Right renal cortex interstitium (tissue), 3 donors: ENCODE measurements around the gene TMC4. TPM values are rescaled to one million over a fixed set of nuclear protein-coding genes. Genes with fewer than 3 reads are reported as not detected.
A peak's percentile ranks its signal among the peaks of the same experiment; 100 is the strongest.

ENCODE experiments used
- DNase-seq, 3 donors: peaks; one replicate each; pipeline ENCODE4 v3.0.0-alpha.2; 2013; ENCODE audit warnings: low read depth in 3 of 3, low spot score in 2 of 3
- polyA plus RNA-seq, 3 donors: library from polyadenylated mRNA; unstranded; fragments of 120-200 nt; gene quantifications; one replicate each; pipeline ENCODE4 v1.2.1, GENCODE V29; 2013; ENCODE audit not compliant: insufficient read length in 3 of 3

The TMC4 gene
- polyA plus RNA-seq, 3 donors, result 23.0 to 33.2 (median 25.3) TPM

DNA sequence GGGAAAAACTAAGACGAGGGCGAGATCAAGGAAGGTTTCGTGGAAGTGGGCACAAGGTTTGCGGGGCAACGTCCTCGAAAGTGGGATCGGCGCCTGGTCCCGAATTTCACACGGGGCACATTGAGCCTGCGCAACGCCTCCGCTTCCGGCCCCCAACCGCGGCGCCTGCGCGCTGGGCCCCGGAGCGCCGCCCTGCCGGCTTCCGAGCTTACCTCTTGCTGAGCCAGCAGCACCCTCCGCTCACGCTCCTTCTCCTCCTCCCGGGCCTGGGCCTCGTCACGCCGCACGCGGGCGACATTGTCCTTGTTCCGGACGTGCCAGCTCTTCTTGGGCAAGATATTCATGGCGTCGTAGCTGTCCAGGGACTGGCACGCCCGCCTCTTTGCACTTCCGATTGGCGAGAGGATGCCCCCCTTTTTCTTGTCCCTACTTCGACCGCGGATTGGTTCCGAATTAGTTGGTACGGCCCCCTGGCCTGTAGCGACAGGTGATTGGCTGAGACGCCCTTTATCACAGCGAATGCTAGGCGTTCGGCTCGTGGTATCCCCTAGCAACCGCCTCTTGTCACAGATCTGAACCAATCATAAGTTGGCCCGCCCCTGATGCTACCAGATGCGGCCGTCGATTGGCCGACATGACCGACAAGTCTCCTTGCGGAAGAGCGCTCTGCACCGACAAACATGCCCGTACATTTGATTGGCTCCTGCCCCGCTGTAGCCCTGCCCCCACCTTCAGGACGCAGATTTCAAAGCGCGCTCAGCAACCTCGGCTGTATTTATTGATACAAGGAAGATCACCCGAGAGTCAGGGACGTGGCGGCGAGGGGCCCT, 13.4 kb downstream of the TMC4 start, which contains the start of gene LENG1:
Gene LENG1 (minus strand): TSS at position 370 of the 830 bp plus-strand sequence. CDS start 26 bp downstream, at position 344.
- peak; percentile 99 to 100 (median 99) for DNase-seq

DNA sequence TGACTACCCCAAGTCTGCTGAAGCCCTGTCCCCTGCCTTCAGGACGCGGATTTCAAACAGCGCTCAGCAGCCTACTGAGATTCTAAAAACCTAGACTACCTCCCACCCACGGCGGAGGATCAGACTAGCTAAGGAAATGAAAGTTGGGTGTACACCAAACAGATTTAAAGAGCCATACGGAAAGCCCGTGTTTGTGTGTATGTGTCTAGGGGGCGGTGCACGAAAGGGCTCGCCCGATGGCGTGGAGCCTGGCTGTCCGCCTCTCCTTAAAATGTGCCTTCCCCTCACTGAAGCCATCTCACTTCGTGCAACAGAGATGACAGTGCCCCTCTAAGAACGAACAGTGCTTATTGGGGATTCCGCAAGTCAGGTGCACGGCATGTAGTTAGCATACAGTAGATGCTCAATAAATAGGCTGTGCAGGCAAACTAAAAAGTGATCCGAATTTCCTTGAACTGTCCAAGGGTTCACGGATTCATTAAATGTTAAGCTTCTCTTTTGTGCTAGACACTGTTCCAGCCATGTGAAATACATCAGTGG, 14.1 kb downstream of the TMC4 start:
- DNase-seq, result no peak

DNA sequence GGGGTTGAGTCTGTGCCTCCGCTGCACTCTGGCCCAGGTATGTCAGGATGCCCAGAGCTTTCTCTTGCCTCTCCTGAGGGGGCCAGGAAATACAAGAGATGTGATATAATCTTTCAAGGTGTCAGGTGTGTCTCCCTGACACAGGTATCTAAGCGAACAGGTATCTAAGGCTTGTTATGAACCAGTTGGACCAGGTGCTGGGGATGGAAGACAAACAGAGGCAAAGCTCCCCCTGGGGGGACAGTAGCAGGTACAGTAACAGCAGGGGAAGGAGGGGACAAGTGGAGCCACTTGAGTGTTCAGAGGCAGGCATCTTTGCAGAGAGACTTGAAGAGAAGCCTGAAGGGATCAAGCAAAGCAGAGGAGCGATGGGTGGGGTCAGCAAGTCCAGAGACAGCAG, 16.0 kb downstream of the TMC4 start:
- no peak for DNase-seq

DNA sequence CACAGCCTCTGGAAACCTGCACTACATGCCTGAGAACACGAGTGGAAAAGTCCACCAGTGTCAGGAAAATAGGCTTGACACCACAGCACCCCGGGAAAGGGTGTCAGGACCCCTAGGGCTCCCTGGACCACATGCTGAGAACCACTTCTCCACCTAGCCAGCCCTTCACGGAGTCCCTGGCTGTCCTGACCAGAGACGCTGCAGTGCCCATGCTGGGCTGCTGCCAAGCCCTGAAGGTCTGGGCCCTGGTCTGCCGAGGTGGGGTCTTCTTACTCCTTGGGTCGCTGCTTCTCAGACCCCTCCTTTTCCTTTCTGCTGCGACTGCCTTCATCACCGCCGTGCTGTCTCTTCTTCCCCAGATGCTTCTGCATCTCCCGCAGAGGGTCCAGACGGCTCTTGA, 16.5 kb downstream of the TMC4 start:
- no peak for DNase-seq

DNA sequence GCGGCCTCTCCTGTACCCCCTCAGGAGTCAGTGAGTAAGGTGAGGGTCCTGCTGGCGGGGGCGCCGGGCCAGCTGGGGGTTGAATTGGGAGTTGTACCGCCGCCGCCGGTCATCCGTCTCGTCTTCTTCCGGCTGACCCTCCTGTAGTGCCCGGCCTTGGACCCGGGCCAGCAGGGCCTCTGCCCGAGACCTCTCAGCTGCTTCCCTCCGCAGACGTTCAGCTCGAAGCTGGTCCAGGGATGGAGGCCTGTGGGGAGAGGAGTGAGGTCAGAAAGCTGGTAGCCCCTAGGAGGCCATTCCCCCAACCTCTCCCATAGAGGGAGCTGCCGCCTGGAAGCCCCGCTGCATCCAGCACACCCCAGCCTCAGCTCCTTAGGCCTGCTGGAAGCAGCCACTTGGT, 17.3 kb downstream of the TMC4 start:
- DNase-seq, result no peak

DNA sequence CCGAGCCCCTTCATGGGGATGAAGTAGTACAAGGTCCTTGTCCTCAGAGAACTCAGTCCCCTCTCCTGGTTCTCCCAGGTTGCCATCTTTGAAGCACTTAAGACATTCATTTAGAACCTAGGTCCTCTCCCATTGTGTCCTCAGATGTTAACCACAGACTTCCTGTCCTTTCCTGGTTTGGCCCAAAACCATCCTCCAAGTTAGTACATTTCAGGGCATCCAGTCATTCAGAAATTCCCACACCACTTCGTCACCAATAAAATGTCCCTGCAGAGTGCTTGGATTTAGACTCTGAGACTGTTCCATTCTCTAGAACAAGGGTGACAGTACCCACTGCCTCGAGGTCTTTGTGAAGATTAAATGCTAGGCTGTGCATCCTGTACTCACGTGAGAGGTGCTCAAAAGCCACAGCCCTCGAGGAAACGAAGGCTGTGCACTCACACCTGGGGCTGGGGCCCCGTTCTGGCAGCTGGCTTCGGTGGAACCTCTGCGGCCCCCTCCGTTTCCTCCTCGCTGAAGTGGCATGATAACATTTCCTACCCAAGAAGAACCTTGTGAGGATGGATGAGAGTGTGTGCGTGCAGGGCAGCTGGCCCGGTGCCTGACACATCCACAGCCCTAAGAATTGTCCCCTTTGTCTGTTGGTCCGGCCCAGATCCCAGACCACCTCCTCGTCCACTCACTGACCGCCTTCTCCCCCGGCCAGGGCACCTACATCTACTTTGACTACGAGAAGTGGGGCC, 18.2 kb downstream of the TMC4 start:
- no peak for DNase-seq

DNA sequence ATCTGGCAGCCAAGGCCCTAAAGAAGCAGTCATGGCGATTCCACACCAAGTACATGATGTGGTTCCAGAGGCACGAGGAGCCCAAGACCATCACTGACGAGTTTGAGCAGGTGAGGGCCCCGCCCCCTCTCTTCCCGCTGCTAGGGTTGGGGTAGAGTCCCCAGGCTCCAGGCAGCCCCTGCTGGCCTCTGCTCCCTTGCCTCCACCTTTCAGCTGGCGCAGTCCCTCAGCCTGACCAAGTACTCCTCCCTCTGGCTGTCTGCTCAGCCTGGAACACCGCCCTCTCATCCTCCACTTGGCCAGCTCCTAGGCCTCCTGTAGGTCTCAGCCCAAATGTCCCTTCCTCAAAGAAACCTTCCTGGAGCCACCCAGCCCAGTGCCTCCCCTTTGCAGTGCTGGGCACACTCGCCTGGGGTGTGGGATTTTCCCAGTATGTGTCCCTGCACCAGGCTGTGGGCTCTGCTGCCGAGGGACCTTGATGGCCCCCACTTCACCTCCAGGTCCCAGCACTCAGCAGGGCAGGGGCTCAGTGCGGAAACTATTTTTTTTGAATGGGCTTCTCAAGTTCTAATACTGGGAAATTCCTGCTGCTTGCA, 19.1 kb downstream of the TMC4 start:
- no peak for DNase-seq

DNA sequence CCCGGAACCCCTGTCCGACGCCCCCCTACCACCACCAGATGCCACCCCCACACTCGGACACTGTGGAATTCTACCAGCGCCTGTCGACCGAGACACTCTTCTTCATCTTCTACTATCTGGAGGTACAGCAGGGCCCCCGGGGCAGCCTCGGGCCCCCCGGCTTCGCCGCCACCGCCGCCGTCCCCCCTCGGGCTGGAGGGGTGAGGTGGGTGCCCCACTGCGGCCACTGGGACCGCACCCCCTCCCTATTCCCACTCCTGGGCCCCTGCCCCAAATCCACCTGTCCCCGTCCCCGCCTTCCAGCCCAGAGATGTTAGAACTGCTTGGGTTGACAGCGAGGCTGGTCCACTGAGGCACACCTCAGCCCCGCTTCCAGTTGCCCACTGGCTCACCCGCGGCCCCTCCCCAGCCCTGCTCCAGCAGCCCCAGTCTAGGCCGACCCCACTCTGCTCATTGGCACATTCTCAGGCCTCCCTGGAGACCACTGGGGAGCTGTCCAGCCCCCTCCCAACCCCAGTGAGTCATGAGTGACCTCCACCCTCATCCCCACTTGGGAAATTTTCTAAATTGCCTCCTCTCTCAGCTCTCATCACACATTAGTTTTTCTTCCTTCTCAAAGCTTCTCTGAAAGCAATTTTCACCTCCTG, 20.0 kb downstream of the TMC4 start:
- DNase-seq, result no peak

DNA sequence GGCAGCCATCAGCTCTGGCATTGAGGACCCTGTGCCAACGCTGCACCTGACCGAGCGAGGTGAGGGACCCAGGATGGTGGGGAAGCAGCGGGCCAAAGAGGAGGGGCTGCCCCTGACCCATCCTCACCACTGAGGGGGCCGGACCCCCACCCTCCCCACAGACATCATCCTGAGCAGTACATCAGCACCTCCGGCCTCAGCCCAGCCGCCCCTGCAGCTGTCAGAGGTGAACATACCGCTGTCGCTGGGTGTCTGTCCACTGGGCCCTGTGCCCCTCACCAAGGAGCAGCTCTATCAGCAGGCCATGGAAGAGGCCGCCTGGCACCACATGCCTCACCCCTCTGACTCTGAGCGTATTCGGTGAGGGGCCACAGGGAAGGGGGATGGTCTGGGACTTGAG, 20.7 kb downstream of the TMC4 start:
- no peak for DNase-seq

DNA sequence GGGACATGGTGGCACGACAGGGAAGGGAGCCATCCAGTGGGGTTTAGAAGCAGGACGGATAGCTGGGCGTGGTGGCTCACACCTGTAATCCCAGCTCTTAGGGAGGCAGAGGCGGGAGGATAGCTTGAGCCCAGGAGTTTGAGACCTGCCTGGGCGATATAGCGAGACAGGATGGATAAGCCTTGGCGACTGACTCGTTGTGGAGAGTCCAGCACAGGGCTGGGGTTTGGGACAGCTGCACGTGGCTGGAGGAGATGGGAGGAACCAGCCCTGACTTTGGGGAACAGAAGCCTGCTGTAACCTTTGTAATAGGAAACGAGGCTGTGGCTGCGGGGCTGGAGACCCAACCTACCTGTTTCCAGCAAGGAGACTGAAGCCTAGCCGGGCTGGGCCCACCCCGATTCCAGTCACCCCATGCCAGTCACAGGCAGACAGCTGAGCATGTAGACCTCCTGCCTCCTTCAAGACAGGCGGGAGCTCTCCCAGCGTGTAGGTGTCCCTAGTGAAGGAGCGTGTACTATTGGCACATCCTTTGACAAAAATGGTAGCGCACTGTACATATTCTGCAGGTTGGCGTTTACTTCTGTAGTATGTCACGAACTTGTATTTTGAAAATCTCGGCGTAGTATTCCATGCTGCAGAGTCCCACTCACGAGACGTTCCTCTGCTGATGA, 21.5 kb downstream of the TMC4 start:
- DNase-seq, result no peak

DNA sequence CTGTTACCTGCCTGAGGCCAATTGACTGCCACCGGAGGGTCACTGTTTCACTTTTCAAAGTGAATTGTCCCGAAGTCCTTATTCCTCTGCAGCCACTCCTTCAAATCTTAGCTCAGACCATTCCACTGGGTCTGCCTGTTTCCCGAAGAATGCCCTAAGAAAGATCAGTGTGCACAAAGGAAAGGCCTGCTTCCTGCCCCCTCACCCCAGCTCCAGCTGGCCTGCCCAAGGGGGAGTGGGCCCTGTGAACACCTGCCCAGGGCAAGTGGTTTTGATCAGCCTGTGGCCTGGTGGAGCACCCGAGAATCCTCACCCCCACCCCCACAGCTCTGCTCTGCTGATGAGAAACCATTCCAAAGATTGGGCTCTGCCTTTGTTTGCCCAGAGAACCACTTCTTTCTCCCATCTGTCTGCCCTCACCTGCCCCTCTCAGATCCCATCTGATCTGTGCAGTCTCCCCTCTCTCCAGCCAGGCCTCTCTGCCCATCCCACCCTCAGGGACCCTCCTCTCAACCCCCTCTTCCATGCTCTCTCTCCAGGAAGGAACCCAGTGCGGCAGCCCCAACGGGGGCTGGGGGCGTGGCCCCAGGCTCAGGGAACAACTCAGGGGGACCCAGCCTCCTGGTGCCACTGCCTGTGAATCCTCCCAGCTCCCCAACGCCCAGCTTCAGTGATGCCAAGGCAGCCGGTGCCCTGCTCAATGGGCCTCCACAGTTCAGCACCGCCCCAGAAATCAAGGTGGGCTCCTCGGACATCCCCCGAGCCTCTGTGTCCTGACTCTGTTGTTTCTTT, 23.7 kb downstream of the TMC4 start:
- no peak for DNase-seq

DNA sequence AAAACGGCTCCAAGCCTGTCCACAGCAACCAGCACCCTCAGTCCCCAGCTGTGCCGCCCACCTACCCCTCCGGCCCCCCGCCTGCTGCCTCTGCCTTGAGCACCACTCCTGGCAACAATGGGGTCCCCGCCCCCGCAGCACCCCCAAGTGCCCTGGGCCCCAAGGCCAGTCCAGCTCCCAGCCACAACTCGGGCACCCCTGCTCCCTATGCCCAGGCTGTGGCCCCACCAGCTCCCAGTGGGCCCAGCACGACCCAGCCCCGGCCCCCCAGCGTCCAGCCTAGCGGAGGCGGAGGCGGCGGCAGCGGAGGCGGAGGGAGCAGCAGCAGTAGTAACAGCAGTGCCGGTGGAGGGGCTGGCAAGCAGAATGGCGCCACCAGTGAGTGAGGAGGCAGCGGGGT, 24.8 kb downstream of the TMC4 start:
- no peak for DNase-seq

DNA sequence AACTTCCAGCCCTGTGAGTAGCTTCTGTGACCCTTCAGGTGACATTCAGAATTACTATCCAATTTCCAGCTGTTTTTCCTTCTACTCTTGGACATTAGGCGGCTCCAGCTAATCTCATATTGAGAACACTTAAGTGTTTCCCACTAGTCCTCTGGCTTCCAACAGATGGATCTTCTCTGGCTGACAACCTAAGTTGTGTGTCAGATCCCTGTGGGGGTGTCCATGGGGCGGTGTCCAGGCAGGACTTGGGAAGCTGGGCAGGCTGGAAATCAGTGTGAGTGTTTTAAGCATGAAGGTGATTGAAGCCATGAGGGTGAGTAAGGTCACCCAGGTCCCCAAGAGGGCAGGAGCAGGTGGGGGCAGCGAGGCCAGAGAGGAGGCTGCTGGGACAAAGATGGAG, 25.3 kb downstream of the TMC4 start:
- peak in 1 of 3 donors; percentile 51 for DNase-seq

DNA sequence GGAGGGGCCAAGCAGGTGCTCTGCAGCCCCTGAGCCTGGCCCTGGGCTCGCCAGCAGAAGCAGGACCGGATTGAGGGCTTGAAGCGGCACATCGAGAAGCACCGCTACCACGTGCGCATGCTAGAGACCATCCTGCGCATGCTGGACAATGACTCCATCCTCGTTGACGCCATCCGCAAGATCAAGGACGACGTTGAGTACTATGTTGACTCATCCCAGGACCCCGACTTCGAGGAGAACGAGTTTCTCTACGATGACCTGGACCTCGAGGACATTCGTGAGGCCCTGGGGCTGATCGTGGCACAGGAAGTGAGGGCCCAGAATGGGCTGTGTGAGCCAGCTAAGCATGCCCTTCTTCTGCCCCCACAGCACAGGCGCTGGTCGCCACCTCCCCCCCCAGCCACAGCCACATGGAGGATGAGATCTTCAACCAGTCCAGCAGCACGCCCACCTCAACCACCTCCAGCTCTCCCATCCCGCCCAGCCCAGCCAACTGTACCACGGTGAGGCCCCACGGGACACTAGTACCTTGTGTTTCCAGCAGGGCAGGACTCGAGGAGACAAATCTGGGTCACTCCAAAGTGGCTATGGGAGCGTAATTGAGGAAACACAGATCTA, 27.3 kb downstream of the TMC4 start:
- no peak for DNase-seq

DNA sequence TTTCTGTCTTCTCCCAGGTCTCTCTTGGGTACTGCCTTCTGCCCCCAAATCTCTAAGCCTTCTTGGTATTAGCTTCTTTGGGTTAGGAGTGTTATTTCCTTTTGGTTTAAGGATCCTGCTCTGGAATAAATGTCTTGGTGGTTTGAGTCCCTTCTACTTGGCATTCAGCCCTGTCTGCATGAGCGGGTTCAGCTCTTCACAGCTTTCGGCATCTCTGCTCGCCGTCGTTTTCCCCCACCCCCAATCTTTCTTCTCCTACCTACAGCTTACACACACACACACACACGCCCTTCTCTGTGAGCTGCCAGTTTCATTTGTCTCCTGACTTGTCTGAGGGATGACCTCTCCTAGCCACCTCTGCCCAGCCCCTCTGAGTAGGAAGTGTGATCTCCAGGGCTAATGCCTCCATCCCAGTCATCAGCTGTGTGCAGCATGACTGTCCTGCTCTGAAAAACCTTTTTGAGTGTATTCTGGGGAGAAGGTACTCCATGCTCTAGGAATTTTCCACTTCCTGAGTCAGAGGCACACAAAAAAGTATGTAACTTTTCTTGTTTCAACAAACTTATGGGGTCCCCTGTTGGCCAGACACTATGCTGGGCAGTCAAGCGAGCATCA, 30.7 kb downstream of the TMC4 start:
- no peak for DNase-seq

DNA sequence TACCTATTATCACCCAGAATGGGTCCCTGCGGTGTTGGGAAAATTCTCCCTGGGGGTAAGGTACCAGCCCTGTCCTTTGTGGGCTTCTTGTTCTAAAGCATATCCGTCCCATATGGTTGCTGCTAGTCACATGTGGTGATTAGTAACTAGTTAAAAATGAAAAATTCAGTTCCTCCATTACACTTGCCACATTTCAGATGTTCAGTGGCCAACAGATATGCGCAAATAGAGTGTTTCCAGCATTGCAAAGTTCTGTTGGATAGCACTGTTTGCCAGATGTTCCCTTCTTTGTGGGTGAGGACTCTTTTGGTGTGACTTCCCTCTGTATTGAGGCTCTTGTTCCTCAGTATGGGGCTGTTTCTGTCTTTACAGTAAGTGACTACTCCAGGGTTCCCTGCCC, 31.6 kb downstream of the TMC4 start:
- DNase-seq, result no peak

DNA sequence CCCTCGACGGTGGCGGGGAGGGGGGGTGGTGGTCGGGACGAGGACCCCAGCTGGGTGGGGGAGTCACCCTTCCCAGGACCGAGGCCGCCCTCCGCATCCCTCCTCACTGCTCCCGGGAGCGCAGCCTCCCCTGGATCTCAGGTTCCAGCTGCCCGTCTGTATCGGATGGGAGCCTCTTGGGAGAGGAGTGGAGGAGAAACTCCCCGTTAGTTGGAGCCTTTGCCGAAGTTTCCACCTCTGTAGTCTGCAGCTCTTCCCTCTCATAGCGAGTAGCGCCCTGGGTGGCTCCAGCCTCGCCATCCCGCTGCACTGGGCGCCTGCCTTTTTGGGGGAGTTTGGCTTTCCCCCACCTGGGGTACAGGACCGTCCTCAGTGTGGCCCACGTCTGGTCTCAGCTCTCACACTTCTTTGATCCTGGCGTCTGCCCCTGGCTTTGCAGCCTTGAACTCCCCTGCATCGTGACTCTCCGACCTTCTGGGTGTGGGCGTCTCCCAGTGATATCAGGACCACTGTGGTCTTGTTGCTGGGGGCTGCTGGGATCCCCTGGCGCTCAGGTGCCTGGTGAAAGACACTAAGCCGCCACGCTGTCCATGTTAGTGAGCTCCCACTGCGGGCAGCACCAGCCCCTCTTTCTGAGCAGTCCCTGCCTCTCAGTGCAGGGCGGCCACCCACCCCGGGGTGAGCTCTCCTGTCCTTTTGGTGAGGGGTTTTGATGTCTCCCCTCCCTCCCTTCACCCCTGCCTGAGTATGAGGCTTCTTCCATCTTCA, 34.3 kb downstream of the TMC4 start:
- no peak for DNase-seq
